ENCODE data around the gene MSI2. TPM values are rescaled to one million over a fixed set of nuclear protein-coding genes. Genes with fewer than 3 reads are reported as not detected.
"Not testable (repeated sequence)": the region's sequence is repeated elsewhere in the genome, so short reads cannot be mapped to it uniquely, and the experiment has no call there.

MSI2 gene
- total RNA-seq, 1 donor from 2014 or later, result 44.6 TPM

DNA sequence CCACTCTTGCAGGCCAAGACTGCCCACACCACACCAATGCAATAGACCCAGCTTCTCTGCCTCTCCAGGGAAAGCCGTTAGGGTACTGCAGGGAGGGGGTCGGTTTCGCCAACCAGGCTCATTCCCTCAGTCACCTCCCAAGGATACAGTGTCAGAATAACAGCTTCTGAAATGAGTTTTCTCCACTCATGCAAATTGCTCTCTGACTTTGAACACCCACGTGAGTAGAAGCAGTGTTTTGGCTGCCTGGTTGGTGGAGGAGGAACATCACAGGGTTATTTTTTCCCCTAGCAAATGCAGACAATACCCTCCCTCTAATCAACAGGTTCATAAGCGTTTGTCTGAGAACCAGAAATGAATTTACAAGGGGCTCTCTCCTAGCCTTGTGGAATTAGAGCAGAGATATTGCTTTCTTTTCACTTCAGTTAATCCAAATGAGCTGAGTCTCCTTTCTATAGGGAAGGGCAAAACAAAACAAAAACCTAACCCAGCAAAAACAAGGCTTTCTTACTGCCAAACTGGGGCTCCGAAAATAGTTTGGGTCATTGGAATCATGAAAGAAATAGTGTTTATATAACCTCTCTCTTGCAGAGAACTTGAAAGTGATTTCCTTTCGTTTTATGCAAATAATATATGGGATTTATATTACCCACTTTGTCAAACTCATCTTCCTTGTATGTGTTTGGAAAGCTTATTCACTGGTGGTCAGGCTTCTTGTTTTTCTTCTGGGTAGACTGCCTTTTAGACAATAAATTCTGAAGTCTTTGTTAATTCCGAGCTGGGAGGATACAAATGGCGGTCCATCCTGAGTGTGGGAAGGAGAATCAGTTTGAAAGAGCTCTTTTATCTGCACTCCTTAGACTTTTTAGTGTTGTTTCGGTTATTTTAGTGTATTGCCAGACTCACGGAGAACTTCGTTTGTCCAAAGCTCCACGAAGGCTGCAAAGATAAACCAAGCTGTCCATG lies 229.9 kb downstream of the MSI2 start:
- no peak for DNase-seq

- no peak for DNase-seq
Observed at GRCh38 chr17:57486882-57487301, 230.6 kb downstream of the MSI2 start.

DNA sequence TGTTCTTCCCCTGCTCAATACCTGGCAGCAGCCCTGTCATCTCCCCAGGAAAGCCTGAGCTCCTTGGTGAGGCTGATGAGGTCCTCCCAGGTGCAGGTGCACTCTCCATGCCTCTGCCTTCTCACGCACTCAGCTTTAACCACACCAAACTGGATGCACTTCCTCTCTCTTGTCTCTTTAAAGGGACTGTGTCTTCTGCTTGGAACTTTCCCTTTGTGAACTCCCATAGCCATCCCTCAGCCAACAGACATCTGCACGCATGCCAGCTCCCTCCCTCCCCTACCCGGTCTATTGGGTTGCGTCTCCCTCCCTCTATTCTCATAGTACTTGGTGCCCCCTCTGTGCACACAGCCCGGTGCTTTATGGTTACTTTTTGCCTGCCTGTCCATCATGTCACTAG lies 231.2 kb downstream of the MSI2 start:
- DNase-seq, result no peak

DNA sequence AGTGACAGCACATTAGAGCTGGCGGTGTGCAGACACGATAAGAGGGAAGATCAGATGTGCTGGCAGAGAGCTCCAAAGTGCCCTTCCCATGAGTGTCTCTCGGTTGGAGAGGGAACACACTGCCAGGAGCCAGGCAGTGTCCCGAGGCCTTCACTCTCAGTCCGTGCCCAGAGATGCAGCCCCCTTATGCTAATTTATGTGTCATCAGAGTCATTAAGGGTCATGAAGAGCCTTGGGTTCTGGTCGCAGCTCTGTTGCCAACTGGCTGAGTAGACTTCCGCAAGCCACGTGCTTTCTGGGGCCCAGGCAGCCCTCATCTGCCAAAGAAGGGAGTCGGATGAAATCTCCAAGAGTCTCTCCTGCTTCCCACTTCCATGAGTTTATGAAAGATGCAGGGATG lies 232.5 kb downstream of the MSI2 start:
- no peak for DNase-seq

DNA sequence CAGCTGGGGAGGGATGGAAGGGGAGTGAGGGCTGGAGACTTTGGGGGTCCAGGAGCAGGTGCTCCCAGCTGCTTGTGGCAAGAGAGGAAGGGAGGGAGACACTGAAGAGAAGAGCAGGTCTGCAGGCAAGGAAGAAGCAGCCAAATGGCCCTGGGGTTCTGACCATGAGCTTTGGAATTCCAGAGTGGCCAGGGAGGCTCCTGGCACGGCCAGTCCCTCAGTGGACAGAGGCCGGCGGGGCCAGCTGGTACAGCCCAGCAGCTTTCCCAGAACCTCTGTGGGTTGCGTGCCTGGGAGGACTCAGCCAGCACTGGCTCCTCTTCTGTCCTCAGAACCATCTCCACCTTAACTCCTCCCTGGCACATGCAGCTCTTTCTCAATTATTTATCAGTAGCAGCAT lies 233.0 kb downstream of the MSI2 start:
- no peak for DNase-seq

GRCh38 chr17:57490111-57490845 lies 234.0 kb downstream of the MSI2 start:
- DNase-seq, result no peak

- no peak for DNase-seq
Observed at GRCh38 chr17:57490890-57491289, 234.6 kb downstream of the MSI2 start.

DNA sequence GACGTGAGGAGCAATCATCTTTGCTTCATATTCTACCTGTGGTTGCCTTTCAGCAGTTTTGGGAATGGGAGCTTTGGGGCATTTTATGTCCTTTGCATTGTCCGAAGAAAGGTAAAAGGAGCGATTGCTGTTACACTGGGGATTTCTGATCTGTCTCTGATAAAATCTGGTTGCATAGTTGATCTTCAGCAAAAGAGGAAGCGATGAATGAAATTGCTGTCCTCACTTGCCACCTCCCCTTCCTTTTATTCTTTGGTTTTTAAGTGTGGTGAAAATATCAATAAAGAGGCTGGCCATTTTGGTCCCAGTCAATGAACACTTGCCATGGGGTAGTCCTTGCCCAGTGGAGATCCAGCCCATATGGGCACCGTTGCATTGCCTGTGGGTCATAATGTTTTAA lies 236.8 kb downstream of the MSI2 start:
- no peak for DNase-seq

DNA sequence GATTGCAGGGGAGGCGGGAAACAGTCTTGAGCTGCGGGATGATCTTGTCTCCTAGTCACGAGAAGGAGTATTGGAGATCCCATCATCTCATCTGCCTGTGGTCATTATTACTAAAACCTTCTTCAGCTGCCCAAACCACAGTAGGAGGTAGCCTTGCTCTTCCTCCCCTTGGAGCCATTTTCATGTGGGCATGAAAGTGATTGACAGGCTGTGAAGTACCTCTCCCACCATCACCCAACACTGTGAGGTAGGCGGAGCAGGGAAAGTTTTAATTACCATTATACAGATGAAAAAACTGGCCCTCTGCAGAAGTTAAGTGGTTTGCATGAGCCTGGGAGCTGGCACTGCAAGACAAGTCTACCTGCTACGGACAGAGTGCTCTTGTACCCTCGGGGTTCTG lies 237.3 kb downstream of the MSI2 start:
- no peak for DNase-seq

DNA sequence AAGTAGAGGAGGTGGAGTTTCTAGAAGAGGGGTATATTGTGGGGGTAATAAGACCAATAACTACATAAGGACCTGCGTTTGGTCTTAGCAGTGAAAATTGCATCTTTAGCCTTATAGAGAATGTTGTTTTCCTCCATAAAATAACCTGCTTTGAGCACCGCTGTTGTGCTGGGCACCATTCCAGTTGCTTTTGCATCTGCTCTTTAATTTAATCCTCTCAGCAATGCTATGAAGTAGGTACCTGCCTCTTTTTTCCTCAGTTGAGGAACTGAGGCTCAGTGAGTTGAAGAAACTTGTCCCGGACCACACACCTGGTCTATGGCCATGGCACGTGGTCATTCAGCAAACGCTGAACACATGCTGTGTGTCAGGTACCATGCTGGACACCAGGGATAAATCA lies 238.1 kb downstream of the MSI2 start:
- DNase-seq, result no peak

DNA sequence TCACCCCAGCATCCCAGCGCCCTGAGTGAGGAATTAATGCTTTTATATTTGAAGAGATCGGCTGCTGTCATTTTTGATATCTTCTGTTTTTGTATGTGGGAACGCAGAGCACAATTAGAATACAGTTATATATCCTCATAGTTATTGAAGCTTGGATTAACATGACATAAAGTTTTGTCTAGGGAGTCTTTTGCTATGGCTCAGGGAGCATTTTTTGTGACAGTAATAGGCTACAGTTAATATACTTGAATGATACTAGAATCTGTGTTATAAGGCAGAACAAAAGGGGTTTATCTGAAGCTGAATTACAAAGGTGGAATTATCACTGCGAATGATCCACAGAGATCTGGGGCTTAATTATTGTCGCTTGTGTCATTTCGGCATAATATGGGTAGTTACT lies 239.4 kb downstream of the MSI2 start:
- DNase-seq, result no peak

- no peak for DNase-seq
Observed at GRCh38 chr17:57496382-57496781, 240.1 kb downstream of the MSI2 start.

DNA sequence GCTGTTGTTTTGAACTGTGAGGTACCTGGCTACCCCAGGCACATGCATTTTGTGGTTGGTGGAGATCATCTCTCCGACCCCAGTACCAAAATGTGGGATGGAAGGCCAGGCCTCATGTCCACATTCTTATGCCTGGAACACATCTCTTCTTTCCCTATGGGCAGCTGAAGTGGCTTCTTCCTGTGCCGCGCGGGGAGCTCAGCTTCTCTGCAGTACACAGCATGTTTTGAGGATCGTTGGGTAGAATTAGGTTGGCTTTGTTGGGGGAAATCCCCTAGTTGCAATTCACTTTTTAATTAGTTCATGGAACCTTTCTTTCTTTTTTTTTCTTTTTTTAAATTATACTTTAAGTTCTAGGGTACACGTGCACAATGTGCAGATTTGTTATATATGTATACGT lies 242.1 kb downstream of the MSI2 start:
- DNase-seq, result no peak

- DNase-seq, result not testable (repeated sequence)
Observed at GRCh38 chr17:57499221-57499620, 242.9 kb downstream of the MSI2 start.

- DNase-seq, result no peak
Observed at GRCh38 chr17:57499648-57500049, 243.3 kb downstream of the MSI2 start.

GRCh38 chr17:57501016-57501415 lies 244.7 kb downstream of the MSI2 start:
- no peak for DNase-seq

DNA sequence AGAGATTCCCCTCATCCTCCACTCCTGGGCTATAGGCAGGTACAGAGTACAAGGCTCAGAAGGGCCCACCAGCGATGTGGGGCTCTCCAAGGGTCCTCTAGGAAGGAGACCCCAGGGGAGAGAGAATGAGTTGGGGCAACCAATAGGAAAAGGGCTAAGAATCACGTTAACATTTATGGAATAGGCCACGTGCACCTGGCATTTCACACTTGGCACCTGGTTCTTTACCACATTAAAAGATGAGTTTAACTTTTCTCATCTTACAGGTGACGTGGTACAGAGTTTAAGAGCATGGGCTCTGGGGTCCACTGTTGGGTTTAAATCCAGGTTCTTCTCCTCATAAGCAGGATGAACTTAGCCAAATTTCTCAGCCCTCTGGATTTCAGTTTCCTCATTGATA lies 245.7 kb downstream of the MSI2 start:
- DNase-seq, result no peak

DNA sequence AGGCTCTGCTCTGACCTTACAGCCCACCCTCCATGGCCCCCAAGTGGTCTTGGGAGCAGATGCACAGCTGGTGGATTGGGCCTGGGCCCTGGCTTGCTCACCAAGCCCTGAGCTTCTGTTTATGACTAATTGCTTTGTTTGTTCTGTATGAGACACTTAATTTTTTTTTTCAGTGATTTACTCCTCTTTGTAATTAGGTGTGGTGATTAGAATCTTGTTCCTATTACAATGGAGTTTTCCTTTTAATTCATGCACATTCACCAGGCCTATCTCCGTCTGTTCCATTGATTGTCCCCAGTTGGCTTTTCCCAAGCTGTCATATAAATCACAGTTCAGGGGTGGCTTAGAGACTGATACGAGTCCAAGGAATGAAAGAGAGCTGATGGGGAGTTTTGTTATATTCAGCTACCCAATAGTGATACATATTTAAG lies 246.5 kb downstream of the MSI2 start:
- DNase-seq, result no peak

GRCh38 chr17:57504208-57504607 lies 247.9 kb downstream of the MSI2 start:
- DNase-seq, result no peak

DNA sequence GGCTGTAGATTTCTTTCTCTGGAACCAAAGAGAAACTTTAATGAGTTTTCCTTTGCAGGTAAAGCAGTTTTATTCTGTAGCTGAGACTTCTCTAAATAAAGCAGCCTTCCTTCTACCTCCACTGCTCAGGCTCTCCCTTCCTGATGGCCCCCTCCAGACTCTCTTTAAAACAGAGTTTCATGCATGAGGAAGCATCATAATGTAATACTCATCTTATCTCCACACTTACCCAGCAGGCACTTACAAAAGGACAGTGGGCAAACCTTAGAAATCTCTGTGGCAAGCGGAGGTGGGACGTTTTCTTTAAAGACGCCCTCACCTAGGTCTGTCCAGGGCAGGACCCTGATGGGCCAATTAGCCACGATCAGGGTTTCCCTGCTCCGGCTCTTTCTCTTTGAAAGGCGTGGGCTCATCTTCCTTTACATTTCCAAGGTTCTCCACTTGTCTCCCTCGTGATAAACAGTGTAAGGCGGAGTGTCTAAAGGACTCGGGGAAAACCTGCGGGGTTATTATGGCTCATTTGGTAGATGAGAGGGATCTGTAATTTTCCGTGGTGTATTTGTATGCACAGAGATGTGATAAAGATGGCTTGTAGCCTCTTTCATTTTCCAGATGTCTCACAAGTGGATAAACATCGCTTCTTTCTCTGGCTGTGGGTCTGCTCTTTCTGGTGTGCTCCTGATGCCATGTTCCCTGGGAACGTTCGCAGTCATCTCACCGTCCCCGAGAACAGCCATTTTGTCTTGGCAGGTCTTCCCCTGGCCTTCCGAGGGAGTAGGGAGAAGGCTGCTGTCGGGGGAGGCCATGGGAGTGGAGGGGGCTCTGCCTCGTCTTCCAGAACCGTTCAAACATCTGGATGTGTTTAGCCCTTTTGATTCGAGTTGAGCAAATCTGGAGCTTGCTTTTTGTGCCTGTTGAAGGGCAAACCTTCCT lies 249.8 kb downstream of the MSI2 start:
- no peak for DNase-seq

DNA sequence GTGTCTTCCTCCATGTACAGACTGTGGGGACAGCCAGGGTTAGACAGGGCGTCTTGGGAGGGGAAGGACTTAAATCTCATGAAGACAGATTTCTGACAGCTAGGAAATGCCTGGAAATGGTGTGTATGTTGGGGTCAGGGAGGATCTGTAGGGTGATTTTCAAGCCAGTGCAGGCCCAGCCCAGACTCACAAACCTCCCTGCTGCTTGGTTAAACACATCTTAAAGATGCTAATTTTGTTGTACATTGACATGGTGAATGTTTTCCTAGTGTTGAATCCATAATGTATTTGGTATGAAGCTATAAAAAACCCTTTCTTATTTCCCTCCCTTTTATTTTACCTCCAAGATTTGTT lies 250.4 kb downstream of the MSI2 start:
- DNase-seq, result no peak

DNA sequence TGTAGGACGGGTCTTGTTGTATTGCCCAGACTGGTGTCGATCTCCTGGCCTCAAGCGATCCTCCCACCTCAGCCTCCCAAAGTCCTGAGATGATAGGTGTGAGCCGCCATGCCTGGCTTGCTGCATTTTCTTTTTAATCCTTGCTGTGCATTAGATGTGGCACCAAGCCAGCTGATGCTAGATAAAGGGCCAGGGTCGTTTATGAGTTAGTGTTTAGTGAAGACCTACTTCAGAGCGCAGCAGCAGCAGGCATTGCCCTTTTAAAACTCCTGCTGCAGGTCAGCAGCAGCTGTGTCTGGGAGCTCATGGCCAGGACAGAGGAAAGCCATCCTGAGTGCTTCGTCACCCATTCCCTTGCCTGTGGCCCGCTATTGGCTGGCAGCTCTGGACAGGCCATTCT lies 251.5 kb downstream of the MSI2 start:
- no peak for DNase-seq

DNA sequence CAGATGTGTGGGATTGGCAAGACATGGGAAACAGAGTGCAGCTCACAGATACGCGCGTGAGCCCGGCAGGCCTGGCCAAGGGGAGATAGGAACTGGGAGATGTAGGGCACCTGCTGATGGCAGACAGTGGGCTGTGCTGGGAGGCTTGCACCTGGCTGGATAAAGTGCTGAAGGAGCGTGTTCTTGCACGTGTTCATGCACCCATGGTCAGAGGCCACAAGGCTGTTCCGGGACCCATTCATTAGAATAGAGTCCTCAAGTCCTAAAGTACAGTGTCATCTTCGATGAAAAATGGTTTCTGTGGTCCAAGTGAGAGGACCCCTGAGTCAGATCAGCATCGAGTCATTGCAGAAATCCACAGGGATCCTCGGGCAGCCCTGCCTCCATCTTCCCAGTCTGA lies 252.3 kb downstream of the MSI2 start:
- no peak for DNase-seq
